Gastrocnemius medialis (tissue), 4 donors: ENCODE measurements around the gene ZFHX3.

Experiments used
- CTCF ChIP-seq, 5 experiments: fragments of 450-650 bp in 3 of 5; fragments of 200-600 bp in 2 of 5; sonication (generic) in 2 of 5; IDR thresholded peaks in 4 of 5; conservative IDR thresholded peaks in 1 of 5; 1 replicate in 4 of 5; 2 replicates in 1 of 5; pipeline ENCODE4 v1.5.1; 2016 to 2019; ENCODE audit warnings: antibody characterized with exemption in 5 of 5, mild to moderate bottlenecking in 3 of 5, moderate library complexity in 3 of 5
- POLR2A ChIP-seq, 2 donors: fragments of 450-650 bp; IDR thresholded peaks; one replicate each; pipeline ENCODE4 v1.6.1; 2017; ENCODE audit warnings: antibody characterized with exemption in 2 of 2, mild to moderate bottlenecking in 2 of 2, moderate library complexity in 2 of 2

DNA sequence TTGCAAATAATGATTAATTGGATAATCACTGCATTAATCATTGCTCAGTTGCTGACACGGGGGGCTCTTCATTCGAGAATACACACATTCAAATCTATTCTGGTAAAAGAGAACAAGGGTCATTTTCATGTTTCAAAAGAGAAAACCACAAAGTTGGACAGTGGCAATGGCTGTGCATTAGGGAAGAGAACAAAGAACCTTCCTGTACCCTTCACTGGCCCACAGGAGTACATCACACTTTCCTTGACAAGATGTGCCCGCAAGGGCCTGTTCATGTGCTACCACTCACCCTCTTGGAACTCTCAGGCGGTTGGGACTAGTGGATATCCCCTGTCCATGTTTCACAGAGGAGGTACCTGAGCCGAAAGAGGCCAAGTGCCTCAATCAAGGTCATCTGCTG lies 223.2 kb downstream of the ZFHX3 start:
- TF ChIP-seq CTCF (IDR thresholded peaks at IDR 0.05 in 4 of 5, conservative IDR thresholded peaks at IDR 0.05 in 1 of 5) (no peak), POLR2A (IDR thresholded peaks at IDR 0.05) (no peak)
